Upper lobe of left lung (tissue), 6 donors: ENCODE measurements around the gene SNCAIP. TPM values are rescaled to one million over a fixed set of nuclear protein-coding genes. Genes with fewer than 3 reads are reported as not detected.

Source experiments
- ATAC-seq, 2 donors: fragments of 200-7000 bp; cut with Tn5 transposase; one replicate each; pipeline ENCODE4 v1.9.1; 2022; ENCODE audit warnings: mild to moderate bottlenecking in 2 of 2, moderate library complexity in 2 of 2; ENCODE audit not compliant: low FRiP score in 2 of 2
- DNase-seq, 2 donors: peaks; one replicate each; pipeline ENCODE4 v3.0.0-alpha.2; 2019 to 2020
- H3K27ac ChIP-seq, 4 donors: fragments of 200-600 bp; sonication (generic); one replicate each; pipeline ENCODE4 v1.5.1; 2016 to 2019
- H3K27me3 ChIP-seq, 4 donors: fragments of 200-600 bp; sonication (generic); one replicate each; pipeline ENCODE4 v1.5.1; 2017 to 2019
- H3K36me3 ChIP-seq, 4 donors: fragments of 200-600 bp; sonication (generic); one replicate each; pipeline ENCODE4 v1.5.1; 2016 to 2019
- H3K4me1 ChIP-seq, 4 donors: fragments of 200-600 bp; sonication (generic); one replicate each; pipeline ENCODE4 v1.5.1; 2018 to 2019
- H3K4me3 ChIP-seq, 4 donors: fragments of 200-600 bp; sonication (generic); one replicate each; pipeline ENCODE4 v1.5.1; 2017 to 2019; ENCODE audit warnings: mild to moderate bottlenecking in 2 of 4, moderate library complexity in 1 of 4
- H3K9me3 ChIP-seq, 4 donors: fragments of 200-600 bp; sonication (generic); one replicate each; pipeline ENCODE4 v1.5.1; 2018 to 2019
- CTCF ChIP-seq, 6 experiments: fragments of 450-650 bp in 4 of 6; fragments of 200-600 bp in 2 of 6; sonication (generic) in 2 of 6; IDR thresholded peaks; one replicate each; pipeline ENCODE4 v1.5.1; 2016 to 2019; ENCODE audit warnings: antibody characterized with exemption in 6 of 6
- EP300 ChIP-seq, 4 donors: sonication (generic); formaldehyde crosslinking; IDR thresholded peaks; one replicate each; pipeline ENCODE4 v1.5.1; 2017; ENCODE audit warnings: antibody characterized with exemption in 4 of 4, control low read depth in 2 of 4
- POLR2A ChIP-seq, 4 donors: fragments of 450-650 bp; IDR thresholded peaks; one replicate each; pipeline ENCODE4 v1.5.1; 2016 to 2017; ENCODE audit warnings: antibody characterized with exemption in 4 of 4, mild to moderate bottlenecking in 2 of 4
- POLR2AphosphoS5 ChIP-seq, 2 donors: sonication (generic); formaldehyde crosslinking; IDR thresholded peaks; one replicate each; pipeline ENCODE4 v1.5.1; 2017; ENCODE audit warnings: antibody characterized with exemption in 2 of 2
- WGBS, 2 donors: methylation state at CpG; one replicate each; pipeline ENCODE4 v1.1.5; 2017 to 2018; 5-methylcytosine and 5-hydroxymethylcytosine counted together
- total RNA-seq, 6 donors: library from RNA; depleted of rRNA in 4 of 6; stranded (reverse); fragments of >200 nt in 4 of 6; gene quantifications; one replicate each; pipeline versions ENCODE4 v1.1.0 to v1.2.1, GENCODE V29; 2016 to 2021
- donor health status: DM: no; HTN: no; CAD: no; lungs with moderate emphysema.
- donor health status: DM: no; HTN: yes; CAD: no; lungs with severe emphysema.

SNCAIP gene
- total RNA-seq, 6 donors from 2014 or later, result 1.2 to 6.3 (median 2.3) TPM

GRCh38 chr5:122471752-122472061, 159.7 kb downstream of the SNCAIP start:
- no peak for TF ChIP-seq POLR2A (IDR thresholded peaks at IDR 0.05)
- no peak for TF ChIP-seq POLR2AphosphoS5 (IDR thresholded peaks at IDR 0.05)
- TF ChIP-seq EP300 (IDR thresholded peaks at IDR 0.05), result no peak
- no peak for TF ChIP-seq CTCF (IDR thresholded peaks at IDR 0.05)
- Histone ChIP-seq H3K27me3 (no peaks in the 10 kb centered on the region), H3K9me3 (no peaks in the 10 kb centered on the region), H3K36me3 (no peaks in the 10 kb centered on the region), H3K4me3 (no peak overlapping the region), H3K27ac (no peak overlapping the region), H3K4me1 (peaks cover 0 to 16% (median 0%) of the 10 kb centered on the region in 4 donors)
- 83 to 94% methylated on average over 5 of the region's 5 CpGs for WGBS, 2 donors
- ATAC-seq, result no peak
- DNase-seq, result no peak

GRCh38 chr5:122473138-122473843, 161.3 kb downstream of the SNCAIP start:
- no peaks in the 10 kb centered on the region for H3K27me3 ChIP-seq
- DNase-seq (no peak), ATAC-seq (no peak)
- peak overlapping the region in 1 of 4 donors; percentile 11 for H3K4me3 ChIP-seq
- H3K9me3 ChIP-seq, result no peaks in the 10 kb centered on the region
- peaks cover 0 to 16% (median 0%) of the 10 kb centered on the region in 4 donors for H3K4me1 ChIP-seq
- peak overlapping the region in 1 of 4 donors; percentile 10 for H3K27ac ChIP-seq
- 63 to 71% methylated on average over 5 of the region's 5 CpGs for WGBS, 2 donors
- TF ChIP-seq POLR2AphosphoS5 (IDR thresholded peaks at IDR 0.05) (no peak), CTCF (IDR thresholded peaks at IDR 0.05) (no peak), EP300 (IDR thresholded peaks at IDR 0.05) (no peak), POLR2A (IDR thresholded peaks at IDR 0.05) (no peak)
- H3K36me3 ChIP-seq, result no peaks in the 10 kb centered on the region

GRCh38 chr5:122473941-122474340, 161.9 kb downstream of the SNCAIP start:
- TF ChIP-seq EP300 (IDR thresholded peaks at IDR 0.05) (no peak), POLR2A (IDR thresholded peaks at IDR 0.05) (no peak), POLR2AphosphoS5 (IDR thresholded peaks at IDR 0.05) (no peak)
- WGBS, 2 donors, result 84 to 85% methylated on average over 4 of the region's 4 CpGs

GRCh38 chr5:122478741-122479442, 166.9 kb downstream of the SNCAIP start:
- Histone ChIP-seq H3K36me3 (no peaks in the 10 kb centered on the region), H3K9me3 (no peaks in the 10 kb centered on the region), H3K27ac (peak overlapping the region; percentile 34 to 79 (median 52)), H3K4me1 (no peaks in the 10 kb centered on the region), H3K27me3 (no peaks in the 10 kb centered on the region), H3K4me3 (peak overlapping the region in 3 of 4 donors; percentile 23 to 35 (median 29))
- TF ChIP-seq CTCF (IDR thresholded peaks at IDR 0.05) (no peak), POLR2AphosphoS5 (IDR thresholded peaks at IDR 0.05) (peak in 1 of 2 donors; percentile 21), POLR2A (IDR thresholded peaks at IDR 0.05) (peak in 1 of 4 donors; percentile 56), EP300 (IDR thresholded peaks at IDR 0.05) (peak in 2 of 4 donors; percentile 13 to 92)
- DNase-seq (no peak), ATAC-seq (peak; percentile 56 to 66)
- 56 to 82% methylated on average over 3 of the region's 3 CpGs for WGBS, 2 donors

More at GRCh38 chr5:122473941-122474340, 161.9 kb downstream of the SNCAIP start:
- Histone ChIP-seq H3K4me1 (peaks cover 0 to 16% (median 0%) of the 10 kb centered on the region in 4 donors), H3K9me3 (no peaks in the 10 kb centered on the region), H3K27ac (no peak overlapping the region), H3K36me3 (no peaks in the 10 kb centered on the region), H3K4me3 (peak overlapping the region in 1 of 4 donors; percentile 11), H3K27me3 (no peaks in the 10 kb centered on the region)
- no peak for DNase-seq
- no peak for ATAC-seq

GRCh38 chr5:122480146-122480545, 168.1 kb downstream of the SNCAIP start:
- Histone ChIP-seq H3K27ac (no peak overlapping the region), H3K9me3 (no peaks in the 10 kb centered on the region), H3K4me1 (no peaks in the 10 kb centered on the region), H3K4me3 (no peak overlapping the region), H3K27me3 (no peaks in the 10 kb centered on the region), H3K36me3 (no peaks in the 10 kb centered on the region)
- TF ChIP-seq EP300 (IDR thresholded peaks at IDR 0.05) (no peak), POLR2A (IDR thresholded peaks at IDR 0.05) (no peak), CTCF (IDR thresholded peaks at IDR 0.05) (no peak), POLR2AphosphoS5 (IDR thresholded peaks at IDR 0.05) (no peak)
- 61 to 70% methylated on average over 1 of the region's 1 CpG for WGBS, 2 donors
- no peak for ATAC-seq
- DNase-seq, result no peak
